K562 (cell line): ENCODE results near the gene FGR. TPM values are rescaled to one million over a fixed set of nuclear protein-coding genes. Genes with fewer than 3 reads are reported as not detected.

Experiments used
- ATAC-seq: fragments of 200-7000 bp; cut with Tn5 transposase; 3 replicates; pipeline ENCODE4 v1.9.1; 2020; ENCODE audit warnings: moderate library complexity
- BruUV-seq: library from RNA; stranded (reverse); fragments of 400-500 nt; replicated peaks from 2 replicates; lab custom pipeline; 2021; lab: Mats Ljungman, UMichigan
- CTCF ChIA-PET: fragments of 300-600 bp; formaldehyde crosslinking; extraction: SDS; loops from one replicate; lab custom pipeline; 2021; ENCODE audit warnings: low intra/inter-chr PET ratio; lab: Yijun Ruan, JAX
- POLR2A ChIA-PET: fragments of 300-600, 350-650 bp; sonication (Branson Sonifier 250); formaldehyde crosslinking; extraction: SDS; loops from one replicate; lab custom pipeline; 2021; ENCODE audit warnings: antibody characterized with exemption, inconsistent platforms; lab: Yijun Ruan, JAX
- DNase-seq, 4 experiments: peaks; one replicate each; pipeline versions ENCODE4 v3.0.0 to v3.0.0-alpha.2; 2011 to 2018; ENCODE audit warnings: low spot score in 3 of 4, mixed read lengths in 3 of 4; ENCODE audit errors: extremely low read depth in 1 of 4
- FAIRE-seq: peaks from 2 replicates; lab custom pipeline; 2011; peaks lifted over from hg19 to GRCh38; lab: Jason Lieb, UNC
- H2AFZ ChIP-seq: 2 replicates; pipeline ENCODE4 v1.6.0; 2011; ENCODE audit warnings: low read depth, low read length, control low read depth, inconsistent platforms
- H3K27ac ChIP-seq: fragments of 200-600 bp; 3 replicates; pipeline ENCODE4 v1.8.0; 2011; ENCODE audit warnings: low read depth, mild to moderate bottlenecking, control low read depth, inconsistent platforms, low read length, moderate library complexity, mixed read lengths; ENCODE audit errors: extremely low read depth
- H3K27me3 ChIP-seq, 2 experiments: fragments of 300-600 bp in 1 of 2; 2 replicates in 1 of 2; 3 replicates in 1 of 2; pipeline versions ENCODE4 v1.6.0 to v1.8.0; 2011; ENCODE audit warnings: inconsistent platforms in 2 of 2, low read length in 2 of 2, mild to moderate bottlenecking in 1 of 2, mixed read lengths in 1 of 2, moderate library complexity in 1 of 2; ENCODE audit not compliant: control insufficient read depth in 2 of 2, insufficient read depth in 2 of 2
- H3K36me3 ChIP-seq: fragments of 300-600 bp; 3 replicates; pipeline ENCODE4 v1.8.0; 2011; ENCODE audit warnings: mild to moderate bottlenecking, low read length, inconsistent platforms; ENCODE audit not compliant: control insufficient read depth, insufficient read depth
- H3K4me1 ChIP-seq, 2 experiments: fragments of 200-600 bp in 1 of 2; replicated peaks in 1 of 2; 2 replicates in 1 of 2; 3 replicates in 1 of 2; pipeline versions ENCODE4 v1.5.1 to v1.8.0; 2011; ENCODE audit warnings: inconsistent platforms in 2 of 2, low read length in 2 of 2, mild to moderate bottlenecking in 1 of 2, mixed read lengths in 1 of 2, moderate library complexity in 1 of 2; ENCODE audit not compliant: control insufficient read depth in 2 of 2, insufficient read depth in 2 of 2
- H3K4me2 ChIP-seq: 2 replicates; pipeline ENCODE4 v1.6.1; 2011; ENCODE audit warnings: low read length, control low read depth, inconsistent platforms, mixed read lengths; ENCODE audit not compliant: insufficient read depth
- H3K4me3 ChIP-seq: fragments of 200-600 bp; sonication (generic), shearing (Covaris generic); 2 replicates; pipeline ENCODE4 v1.5.1; 2016; ENCODE audit warnings: control low read depth, inconsistent platforms
- H3K79me2 ChIP-seq: fragments of 200-600 bp; 3 replicates; pipeline ENCODE4 v1.8.0; 2011; ENCODE audit warnings: low read length, inconsistent platforms; ENCODE audit not compliant: control insufficient read depth, insufficient read depth
- H3K9ac ChIP-seq, 2 experiments: 2 replicates each; pipeline versions ENCODE4 v1.6.0 to v1.6.1; 2011; ENCODE audit warnings: low read depth in 2 of 2, low read length in 2 of 2, control low read depth in 1 of 2, inconsistent platforms in 1 of 2, mild to moderate bottlenecking in 1 of 2, mixed read lengths in 1 of 2; ENCODE audit not compliant: insufficient read depth in 1 of 2
- H3K9me1 ChIP-seq: one replicate; pipeline ENCODE4 v1.6.0; 2011; ENCODE audit warnings: inconsistent platforms, mild to moderate bottlenecking, low read length, moderate library complexity; ENCODE audit not compliant: control insufficient read depth, insufficient read depth
- H3K9me3 ChIP-seq: replicated peaks from 2 replicates; pipeline ENCODE4 v1.5.1; 2011; ENCODE audit warnings: low read depth, low read length, inconsistent platforms; ENCODE audit not compliant: control insufficient read depth, insufficient read depth
- H4K20me1 ChIP-seq: replicated peaks from 2 replicates; pipeline ENCODE4 v1.6.1; 2011; ENCODE audit warnings: low read length, inconsistent platforms, mixed read lengths; ENCODE audit not compliant: control insufficient read depth, insufficient read depth
- KDM1A ChIP-seq, 2 experiments: fragments of 450-650 bp; IDR thresholded peaks; 2 replicates each; pipeline ENCODE4 v1.6.1; 2016; ENCODE audit warnings: mild to moderate bottlenecking in 2 of 2
- L3MBTL2 ChIP-seq: fragments of 450-650 bp; IDR thresholded peaks from 2 replicates; pipeline ENCODE4 v1.6.1; 2016; ENCODE audit warnings: mild to moderate bottlenecking, moderate library complexity
- RBBP5 ChIP-seq: fragments of 200-600 bp; sonication (generic); IDR thresholded peaks from 2 replicates; pipeline ENCODE4 v1.6.1; 2012; ENCODE audit warnings: borderline replicate concordance, mild to moderate bottlenecking, low read length, control low read depth, inconsistent platforms; ENCODE audit not compliant: insufficient read depth, poor library complexity, severe bottlenecking
- SMARCA4 ChIP-seq: fragments of 450-650 bp; IDR thresholded peaks from 2 replicates; pipeline ENCODE4 v1.6.1; 2016
- in situ Hi-C: fragments of 300-500 bp; cut with MboI; formaldehyde crosslinking; loops from 4 replicates; pipeline ENCODE4 v1.15.0; 2018; ENCODE audit warnings: inconsistent platforms, mixed read lengths
- intact Hi-C: fragments of 100-400 bp; cut with micrococcal nuclease; formaldehyde crosslinking; loops from 2 replicates; pipeline ENCODE4 v1.14.2; 2022
- polyA plus RNA-seq, 8 experiments: library from polyadenylated mRNA; depleted of rRNA in 4 of 8; stranded (reverse) in 5 of 8; unstranded in 3 of 8; fragments of >200 nt; fragmentation: Nextera tagmentation in 2 of 8; fragmentation: Illumina TruSeq in 1 of 8; extraction: Ambion mirVana in 2 of 8; extraction: Trizol in 1 of 8; gene quantifications; 2 replicates each; pipeline versions ENCODE4 v1.2.1 to v1.2.3, GENCODE V29; 2011 to 2014; ENCODE audit warnings: inconsistent platforms in 1 of 8, missing spikeins in 1 of 8
- total RNA-seq, 7 experiments: library from RNA; depleted of rRNA in 6 of 7; stranded (reverse); fragments of >200 nt in 6 of 7; fragmentation: Illumina TruSeq in 2 of 7; extraction: Trizol in 2 of 7; gene quantifications; 2 replicates each; pipeline versions ENCODE4 v1.2.1 to v1.2.3, GENCODE V29; 2011 to 2021; ENCODE audit warnings: low replicate concordance in 1 of 7
- TF ChIP-seq, protein P1 (sequence below): sonication (generic); formaldehyde crosslinking; IDR thresholded peaks from 2 replicates; pipeline ENCODE4 v1.8.0; 2022; ENCODE audit warnings: mild to moderate bottlenecking, low read depth, missing genetic modification reagents
- TF ChIP-seq, protein P2 (sequence below), 3 experiments: fragments of 200-800 bp in 1 of 3; sonication (Bioruptor generic) in 1 of 3; sonication (generic) in 1 of 3; formaldehyde crosslinking in 1 of 3; IDR thresholded peaks; 2 replicates each; pipeline versions ENCODE4 v1.6.1 to v1.8.0; 2016 to 2022; ENCODE audit warnings: mild to moderate bottlenecking in 2 of 3, missing compliant biosample characterization in 2 of 3, missing genetic modification characterization in 2 of 3, missing genetic modification reagents in 1 of 3

FGR gene
- total and polyA plus RNA-seq, 9 of the 15 experiments (the other 6 are each of a cell fraction or from before 2014, with no cell fraction given) = 0.04 to 0.11 TPM; not detected in 7

DNA sequence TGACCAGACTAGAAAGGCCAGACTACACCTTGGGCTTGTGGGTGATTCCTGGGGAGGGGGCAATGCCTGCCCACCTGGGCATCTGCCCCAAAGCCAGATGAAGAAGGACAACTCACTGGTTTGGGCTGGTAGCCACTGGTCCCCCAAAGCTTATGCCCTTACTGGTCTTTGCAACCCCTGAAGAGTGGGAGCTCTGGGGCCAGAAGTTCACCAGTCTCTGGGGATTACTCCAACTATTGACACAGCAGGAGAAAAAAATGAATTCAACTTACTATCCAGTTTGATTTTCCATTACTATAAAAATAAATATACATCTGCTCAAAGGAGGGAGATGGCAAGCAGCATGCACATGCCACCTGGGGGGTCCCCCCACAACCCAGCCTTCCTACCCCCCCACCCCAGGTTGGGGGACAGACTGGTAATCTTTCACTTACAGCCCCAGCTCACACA is 33.6 kb downstream of the FGR start:
- no peak for TF ChIP-seq KDM1A (IDR thresholded peaks at IDR 0.05)
- TF ChIP-seq, protein P1, sequence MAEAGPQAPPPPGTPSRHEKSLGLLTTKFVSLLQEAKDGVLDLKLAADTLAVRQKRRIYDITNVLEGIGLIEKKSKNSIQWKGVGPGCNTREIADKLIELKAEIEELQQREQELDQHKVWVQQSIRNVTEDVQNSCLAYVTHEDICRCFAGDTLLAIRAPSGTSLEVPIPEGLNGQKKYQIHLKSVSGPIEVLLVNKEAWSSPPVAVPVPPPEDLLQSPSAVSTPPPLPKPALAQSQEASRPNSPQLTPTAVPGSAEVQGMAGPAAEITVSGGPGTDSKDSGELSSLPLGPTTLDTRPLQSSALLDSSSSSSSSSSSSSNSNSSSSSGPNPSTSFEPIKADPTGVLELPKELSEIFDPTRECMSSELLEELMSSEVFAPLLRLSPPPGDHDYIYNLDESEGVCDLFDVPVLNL (CRISPR knock-in tag) = no peak
- no peak for TF ChIP-seq L3MBTL2
- TF ChIP-seq, protein P2, sequence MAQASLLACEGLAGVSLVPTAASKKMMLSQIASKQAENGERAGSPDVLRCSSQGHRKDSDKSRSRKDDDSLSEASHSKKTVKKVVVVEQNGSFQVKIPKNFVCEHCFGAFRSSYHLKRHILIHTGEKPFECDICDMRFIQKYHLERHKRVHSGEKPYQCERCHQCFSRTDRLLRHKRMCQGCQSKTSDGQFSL (CRISPR knock-in tag; IDR thresholded peaks at IDR 0.05) = 0 out of 2 replicates have a peak, but pooled peaks have one; percentile 51
- TF ChIP-seq, protein P2 (tag; IDR thresholded peaks at IDR 0.05) = no peak
- peak; percentile 3 for TF ChIP-seq RBBP5
- no peak for TF ChIP-seq SMARCA4
- intact Hi-C loops = no loop called here
- no TSS peak for BruUV-seq
- H4K20me1 ChIP-seq = peaks cover 44% of the 10 kb centered on the region
- CTCF ChIA-PET = no interaction called here
- no peaks in the 10 kb centered on the region for H3K27me3 ChIP-seq
- H3K9ac ChIP-seq = peak overlapping the region in 1 of 2 experiments; percentile 95; a peak in 2 of 4 replicates
- H3K4me1 ChIP-seq = peaks cover 72 to 80% of the 10 kb centered on the region in 2 experiments
- peaks cover 12% of the 10 kb centered on the region for H3K9me1 ChIP-seq
- no peaks in the 10 kb centered on the region for H3K9me3 ChIP-seq
- FAIRE-seq = no peak
- H3K36me3 ChIP-seq = peaks cover 20% of the 10 kb centered on the region; the same call in 2 of the 3 replicates
- no peak overlapping the region for H3K4me3 ChIP-seq
- H3K4me2 ChIP-seq = no peak overlapping the region
- H2AFZ ChIP-seq = no peak overlapping the region
- ATAC-seq = no peak
- H3K27ac ChIP-seq = peak overlapping the region; percentile 33; the same call in 2 of the 3 replicates
- no peak for DNase-seq
- POLR2A ChIA-PET = interaction anchor here (0.6 to 4.5 kb wide), 9 partner anchors 10 to 93 kb away, joined by 3 to 28 read pairs (median 7); no protein-coding TSS in a partner anchor
- H3K79me2 ChIP-seq = peaks cover 75% of the 10 kb centered on the region
- in situ Hi-C loops = loop anchor here (10.0 to 25.0 kb wide), 3 partner anchors 47 to 489 kb away; no protein-coding TSS in a partner anchor
